Panc1 (cell line): ENCODE measurements around the gene NF1.
"Not testable (repeated sequence)": the region's sequence is repeated elsewhere in the genome, so short reads cannot be mapped to it uniquely, and the experiment has no call there.

Experiments used
- CTCF ChIP-seq: fragments of 450-650 bp; IDR thresholded peaks from 2 replicates; pipeline ENCODE4 v1.5.1; 2017; ENCODE audit warnings: mild to moderate bottlenecking
- POLR2AphosphoS5 ChIP-seq: IDR thresholded peaks from 2 replicates; pipeline ENCODE4 v1.6.1; 2012; ENCODE audit warnings: mild to moderate bottlenecking, low read depth, low read length, moderate library complexity
- TCF7L2 ChIP-seq: IDR thresholded peaks from 2 replicates; pipeline ENCODE4 v1.6.1; 2011; ENCODE audit warnings: mild to moderate bottlenecking, low read depth, low read length, inconsistent platforms
- TF ChIP-seq, protein P1 (sequence below), 2 experiments: IDR thresholded peaks; 2 replicates each; pipeline ENCODE4 v1.6.1; 2011 to 2012; ENCODE audit warnings: low read depth in 2 of 2, control low read depth in 1 of 2, low read length in 1 of 2, mild to moderate bottlenecking in 1 of 2, moderate library complexity in 1 of 2; ENCODE audit not compliant: insufficient read depth in 1 of 2

DNA sequence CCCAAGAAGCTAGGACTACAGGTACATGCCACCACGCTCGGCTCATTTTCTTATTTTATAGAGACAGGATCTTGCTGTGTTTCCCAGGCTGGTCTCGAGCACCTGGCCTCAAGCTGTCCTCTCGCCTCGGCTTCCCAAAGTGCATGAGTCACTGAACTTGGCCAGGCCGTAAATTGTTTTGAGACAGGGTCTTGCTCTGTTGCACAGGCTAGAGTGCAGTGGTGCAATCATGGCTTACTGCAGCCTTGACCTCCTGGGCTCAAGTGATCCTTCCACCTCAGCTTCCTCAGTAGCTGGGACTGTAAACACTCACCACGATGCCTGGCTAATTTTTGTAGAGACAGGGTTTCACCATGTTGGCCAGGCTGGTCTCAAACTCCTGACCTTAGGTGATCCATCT lies 18.6 kb downstream of the NF1 start:
- not testable (repeated sequence) for TF ChIP-seq CTCF, POLR2AphosphoS5, TCF7L2
- TF ChIP-seq, protein P1, sequence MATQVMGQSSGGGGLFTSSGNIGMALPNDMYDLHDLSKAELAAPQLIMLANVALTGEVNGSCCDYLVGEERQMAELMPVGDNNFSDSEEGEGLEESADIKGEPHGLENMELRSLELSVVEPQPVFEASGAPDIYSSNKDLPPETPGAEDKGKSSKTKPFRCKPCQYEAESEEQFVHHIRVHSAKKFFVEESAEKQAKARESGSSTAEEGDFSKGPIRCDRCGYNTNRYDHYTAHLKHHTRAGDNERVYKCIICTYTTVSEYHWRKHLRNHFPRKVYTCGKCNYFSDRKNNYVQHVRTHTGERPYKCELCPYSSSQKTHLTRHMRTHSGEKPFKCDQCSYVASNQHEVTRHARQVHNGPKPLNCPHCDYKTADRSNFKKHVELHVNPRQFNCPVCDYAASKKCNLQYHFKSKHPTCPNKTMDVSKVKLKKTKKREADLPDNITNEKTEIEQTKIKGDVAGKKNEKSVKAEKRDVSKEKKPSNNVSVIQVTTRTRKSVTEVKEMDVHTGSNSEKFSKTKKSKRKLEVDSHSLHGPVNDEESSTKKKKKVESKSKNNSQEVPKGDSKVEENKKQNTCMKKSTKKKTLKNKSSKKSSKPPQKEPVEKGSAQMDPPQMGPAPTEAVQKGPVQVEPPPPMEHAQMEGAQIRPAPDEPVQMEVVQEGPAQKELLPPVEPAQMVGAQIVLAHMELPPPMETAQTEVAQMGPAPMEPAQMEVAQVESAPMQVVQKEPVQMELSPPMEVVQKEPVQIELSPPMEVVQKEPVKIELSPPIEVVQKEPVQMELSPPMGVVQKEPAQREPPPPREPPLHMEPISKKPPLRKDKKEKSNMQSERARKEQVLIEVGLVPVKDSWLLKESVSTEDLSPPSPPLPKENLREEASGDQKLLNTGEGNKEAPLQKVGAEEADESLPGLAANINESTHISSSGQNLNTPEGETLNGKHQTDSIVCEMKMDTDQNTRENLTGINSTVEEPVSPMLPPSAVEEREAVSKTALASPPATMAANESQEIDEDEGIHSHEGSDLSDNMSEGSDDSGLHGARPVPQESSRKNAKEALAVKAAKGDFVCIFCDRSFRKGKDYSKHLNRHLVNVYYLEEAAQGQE (IDR thresholded peaks at IDR 0.05; ENCODE audit: insufficient read depth in 1 of 2, low read depth in 2 of 2, low read length in 1 of 2) = not testable (repeated sequence)
